ENCODE data around the gene SLMAP. TPM values are rescaled to one million over a fixed set of nuclear protein-coding genes. Genes with fewer than 3 reads are reported as not detected.

The SLMAP gene
- total and polyA plus RNA-seq, 2 experiments from 2014 or later, result 28.4 to 45.2 TPM

DNA sequence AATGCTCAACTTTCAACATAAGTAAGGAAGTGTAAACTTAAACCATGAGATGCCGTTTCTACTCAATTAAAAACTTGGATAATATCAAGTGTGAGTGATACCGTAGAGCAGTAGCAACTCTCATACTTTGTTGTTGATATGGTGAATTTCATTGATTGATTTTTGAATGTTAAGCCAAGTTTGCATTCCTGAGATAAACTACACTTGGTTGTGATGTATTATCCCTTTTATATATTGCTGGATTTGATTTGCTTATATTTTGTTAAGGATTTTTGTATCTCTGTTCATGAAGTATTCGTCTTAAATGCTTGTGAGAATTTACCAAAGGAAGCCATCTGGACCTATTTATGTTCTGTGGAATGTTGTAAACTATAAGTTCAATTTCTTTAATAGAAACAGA lies 21.7 kb downstream of the SLMAP start:
- Histone ChIP-seq H3K4me1 (ENCODE audit: low read depth) (no peaks in the 10 kb centered on the region), H3K36me3 (no peaks in the 10 kb centered on the region), H3K4me3 (no peak overlapping the region), H3K9me3 (ENCODE audit: low read depth) (no peaks in the 10 kb centered on the region), H3K27me3 (no peaks in the 10 kb centered on the region), H3K27ac (no peak overlapping the region)
- DNase-seq (ENCODE audit: low read depth in 1 of 2, low spot score in 1 of 2), result no peak
- TF ChIP-seq, protein P1, sequence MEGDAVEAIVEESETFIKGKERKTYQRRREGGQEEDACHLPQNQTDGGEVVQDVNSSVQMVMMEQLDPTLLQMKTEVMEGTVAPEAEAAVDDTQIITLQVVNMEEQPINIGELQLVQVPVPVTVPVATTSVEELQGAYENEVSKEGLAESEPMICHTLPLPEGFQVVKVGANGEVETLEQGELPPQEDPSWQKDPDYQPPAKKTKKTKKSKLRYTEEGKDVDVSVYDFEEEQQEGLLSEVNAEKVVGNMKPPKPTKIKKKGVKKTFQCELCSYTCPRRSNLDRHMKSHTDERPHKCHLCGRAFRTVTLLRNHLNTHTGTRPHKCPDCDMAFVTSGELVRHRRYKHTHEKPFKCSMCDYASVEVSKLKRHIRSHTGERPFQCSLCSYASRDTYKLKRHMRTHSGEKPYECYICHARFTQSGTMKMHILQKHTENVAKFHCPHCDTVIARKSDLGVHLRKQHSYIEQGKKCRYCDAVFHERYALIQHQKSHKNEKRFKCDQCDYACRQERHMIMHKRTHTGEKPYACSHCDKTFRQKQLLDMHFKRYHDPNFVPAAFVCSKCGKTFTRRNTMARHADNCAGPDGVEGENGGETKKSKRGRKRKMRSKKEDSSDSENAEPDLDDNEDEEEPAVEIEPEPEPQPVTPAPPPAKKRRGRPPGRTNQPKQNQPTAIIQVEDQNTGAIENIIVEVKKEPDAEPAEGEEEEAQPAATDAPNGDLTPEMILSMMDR (IDR thresholded peaks at IDR 0.05; ENCODE audit: low read depth, low read length), result no peak

DNA sequence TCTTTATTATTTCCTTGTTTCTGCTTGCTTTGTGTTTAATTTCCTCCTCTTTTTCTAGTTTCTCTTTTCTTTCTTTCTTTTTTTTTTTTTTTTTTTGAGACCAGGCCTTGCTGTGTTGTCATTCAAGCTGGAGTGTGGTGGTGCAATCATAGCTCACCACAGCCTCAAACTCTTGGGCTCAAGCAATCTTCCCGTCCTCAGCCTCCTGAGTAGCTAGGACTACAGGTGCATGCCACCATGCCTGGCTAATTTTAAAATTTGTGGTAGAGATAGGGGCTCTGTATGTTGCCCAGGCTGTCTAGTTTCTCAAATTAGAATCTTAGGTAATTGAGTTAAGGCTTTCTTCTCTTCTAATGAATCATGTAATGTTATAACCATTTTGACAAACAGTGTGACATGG lies 22.4 kb downstream of the SLMAP start:
- H3K4me1 ChIP-seq (ENCODE audit: low read depth), result no peaks in the 10 kb centered on the region
- TF ChIP-seq, protein P1 (IDR thresholded peaks at IDR 0.05; ENCODE audit: low read depth, low read length), result no peak
- no peak overlapping the region for H3K27ac ChIP-seq
- DNase-seq (ENCODE audit: low read depth in 1 of 2, low spot score in 1 of 2), result peak in 1 of 2 donors; percentile 38
- no peaks in the 10 kb centered on the region for H3K36me3 ChIP-seq
- H3K9me3 ChIP-seq (ENCODE audit: low read depth), result no peaks in the 10 kb centered on the region
- no peak overlapping the region for H3K4me3 ChIP-seq
- no peaks in the 10 kb centered on the region for H3K27me3 ChIP-seq

DNA sequence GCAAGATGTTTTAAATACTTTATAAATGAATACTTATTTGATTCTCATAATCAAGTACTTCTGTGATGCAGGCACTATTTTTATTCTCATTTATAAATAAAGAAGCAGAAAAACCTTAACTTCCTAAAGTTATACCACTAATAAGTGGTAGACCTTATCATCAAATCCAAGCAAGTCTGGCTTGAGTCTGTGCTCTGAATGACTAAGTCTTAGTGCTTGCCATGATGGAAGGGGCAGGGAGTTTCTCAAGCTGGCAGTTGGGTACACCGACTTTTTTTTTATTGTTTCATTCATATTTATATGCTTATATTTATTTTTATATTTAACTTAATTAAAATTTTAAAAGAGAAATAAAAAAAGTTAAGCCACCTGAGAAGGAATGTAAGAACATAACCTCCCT lies 23.6 kb downstream of the SLMAP start:
- Histone ChIP-seq H3K36me3 (no peaks in the 10 kb centered on the region), H3K4me1 (ENCODE audit: low read depth) (no peaks in the 10 kb centered on the region), H3K4me3 (no peak overlapping the region), H3K27ac (no peak overlapping the region), H3K9me3 (ENCODE audit: low read depth) (no peaks in the 10 kb centered on the region), H3K27me3 (no peaks in the 10 kb centered on the region)
- no peak for DNase-seq (ENCODE audit: low read depth in 1 of 2, low spot score in 1 of 2)
- TF ChIP-seq, protein P1 (IDR thresholded peaks at IDR 0.05; ENCODE audit: low read depth, low read length), result no peak

DNA sequence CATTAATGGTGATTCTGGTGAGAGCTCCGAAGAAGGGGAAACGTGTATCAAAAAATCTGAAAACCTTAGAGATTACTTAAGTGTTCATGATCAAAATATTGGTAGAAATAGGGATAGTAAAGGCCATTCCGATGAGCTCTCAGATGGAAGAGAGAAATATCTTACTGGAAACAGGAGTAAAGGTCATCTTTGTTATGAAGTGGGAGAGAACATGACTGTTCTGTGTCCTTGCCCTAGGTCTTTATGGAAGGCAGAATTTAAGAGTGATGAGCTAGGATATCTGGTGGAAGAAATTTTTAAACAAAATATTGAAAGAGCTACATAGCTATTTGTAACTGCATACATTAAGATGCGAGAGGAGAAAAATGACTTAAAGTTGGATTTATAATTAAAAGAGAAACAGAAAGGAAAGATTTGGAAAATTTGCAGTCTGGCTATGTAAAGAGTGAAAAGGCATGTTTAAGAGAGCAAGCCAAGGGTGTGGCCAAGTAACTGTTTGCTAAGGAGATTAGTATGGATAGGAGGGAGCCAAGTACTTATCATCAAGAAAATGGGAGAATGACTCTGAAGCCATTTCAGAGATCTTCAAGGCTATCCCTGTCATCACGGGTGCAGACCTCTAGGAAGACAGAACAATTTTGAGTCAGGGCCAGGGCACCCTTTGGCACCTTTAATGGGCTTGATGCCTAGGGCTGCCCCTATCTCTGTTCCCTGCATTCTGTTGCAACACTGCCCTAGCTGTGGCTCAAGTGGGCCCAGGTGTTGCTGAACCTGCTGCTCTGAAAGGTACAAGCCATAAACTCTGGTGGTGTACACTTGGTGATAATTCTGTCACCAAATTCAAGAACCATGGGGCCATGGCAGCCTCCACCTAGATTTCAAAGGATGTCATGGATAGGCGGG lies 27.3 kb downstream of the SLMAP start:
- DNase-seq (ENCODE audit: low read depth in 1 of 2, low spot score in 1 of 2), result no peak
- Histone ChIP-seq H3K36me3 (no peaks in the 10 kb centered on the region), H3K4me3 (no peak overlapping the region), H3K9me3 (ENCODE audit: low read depth) (no peaks in the 10 kb centered on the region), H3K27me3 (no peaks in the 10 kb centered on the region), H3K4me1 (ENCODE audit: low read depth) (peaks cover 5% of the 10 kb centered on the region), H3K27ac (no peak overlapping the region)
- TF ChIP-seq, protein P1 (IDR thresholded peaks at IDR 0.05; ENCODE audit: low read depth, low read length), result no peak

DNA sequence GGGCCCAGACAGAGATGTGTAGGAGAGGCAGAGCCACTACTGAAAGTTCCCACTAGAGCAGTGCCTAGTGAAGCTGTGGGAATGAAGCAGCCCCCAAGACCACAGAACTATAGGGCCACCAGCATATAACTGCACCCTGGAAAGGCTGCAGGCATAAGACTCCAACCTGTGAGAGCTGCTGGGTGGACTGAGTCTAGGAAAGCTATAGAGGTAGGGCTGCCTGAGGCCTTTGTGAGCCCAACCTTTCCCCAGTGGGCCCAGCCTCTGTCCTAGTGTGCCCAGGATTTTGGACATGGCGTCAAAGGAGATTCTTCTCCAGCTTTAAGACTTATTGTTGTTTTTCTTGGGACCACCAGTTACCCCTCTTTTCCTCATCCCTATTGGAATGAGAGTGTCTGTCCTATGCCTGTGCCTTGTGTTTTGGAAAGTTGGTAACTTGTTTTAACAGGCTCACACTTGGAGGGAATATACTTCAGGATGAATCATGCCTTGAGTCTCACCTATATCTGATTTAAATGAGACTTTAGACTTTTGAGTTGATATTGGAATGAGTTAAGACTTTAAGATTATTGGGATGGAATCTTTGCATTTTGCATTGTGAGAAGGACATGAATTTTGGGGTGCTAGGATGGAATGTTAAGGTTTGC lies 28.1 kb downstream of the SLMAP start:
- Histone ChIP-seq H3K36me3 (no peaks in the 10 kb centered on the region), H3K27me3 (no peaks in the 10 kb centered on the region), H3K27ac (no peak overlapping the region), H3K4me3 (no peak overlapping the region), H3K4me1 (ENCODE audit: low read depth) (peaks cover 7% of the 10 kb centered on the region), H3K9me3 (ENCODE audit: low read depth) (no peaks in the 10 kb centered on the region)
- TF ChIP-seq, protein P1 (IDR thresholded peaks at IDR 0.05; ENCODE audit: low read depth, low read length), result no peak
- no peak for DNase-seq (ENCODE audit: low read depth in 1 of 2, low spot score in 1 of 2)
